IPS DF 6.9 (cell line): ENCODE results near the gene MLLT6.

Source experiments
- DNase-seq: peaks from one replicate; pipeline ENCODE4 v3.0.0-alpha.2; 2013; ENCODE audit warnings: low read depth, low spot score
- H3K27ac ChIP-seq: one replicate; pipeline ENCODE4 v1.5.1; 2013; ENCODE audit warnings: low read length, control low read depth
- H3K27me3 ChIP-seq: 2 replicates; pipeline ENCODE4 v1.6.1; 2013; ENCODE audit warnings: mild to moderate bottlenecking, low read length; ENCODE audit not compliant: control insufficient read depth, insufficient read depth
- H3K36me3 ChIP-seq: 2 replicates; pipeline ENCODE4 v1.6.1; 2013; ENCODE audit warnings: low read length; ENCODE audit not compliant: control insufficient read depth, insufficient read depth
- H3K4me1 ChIP-seq: 2 replicates; pipeline ENCODE4 v1.6.1; 2013; ENCODE audit warnings: low read length; ENCODE audit not compliant: control insufficient read depth, insufficient read depth
- H3K4me3 ChIP-seq: 2 replicates; pipeline ENCODE4 v1.5.1; 2013; ENCODE audit warnings: mild to moderate bottlenecking, low read length
- H3K9me3 ChIP-seq: 2 replicates; pipeline ENCODE4 v1.6.1; 2013; ENCODE audit warnings: low read length, inconsistent platforms; ENCODE audit not compliant: control insufficient read depth, insufficient read depth
- WGBS: extraction: QIAGEN DNeasy Blood & Tissue Kit; methylation state at CpG from one replicate; pipeline ENCODE4 v1.1.7; 2013; ENCODE audit warnings: mixed read lengths, missing lambda C conversion rate; ENCODE audit not compliant: insufficient read length, insufficient coverage; 5-methylcytosine and 5-hydroxymethylcytosine counted together

The MLLT6 gene

DNA sequence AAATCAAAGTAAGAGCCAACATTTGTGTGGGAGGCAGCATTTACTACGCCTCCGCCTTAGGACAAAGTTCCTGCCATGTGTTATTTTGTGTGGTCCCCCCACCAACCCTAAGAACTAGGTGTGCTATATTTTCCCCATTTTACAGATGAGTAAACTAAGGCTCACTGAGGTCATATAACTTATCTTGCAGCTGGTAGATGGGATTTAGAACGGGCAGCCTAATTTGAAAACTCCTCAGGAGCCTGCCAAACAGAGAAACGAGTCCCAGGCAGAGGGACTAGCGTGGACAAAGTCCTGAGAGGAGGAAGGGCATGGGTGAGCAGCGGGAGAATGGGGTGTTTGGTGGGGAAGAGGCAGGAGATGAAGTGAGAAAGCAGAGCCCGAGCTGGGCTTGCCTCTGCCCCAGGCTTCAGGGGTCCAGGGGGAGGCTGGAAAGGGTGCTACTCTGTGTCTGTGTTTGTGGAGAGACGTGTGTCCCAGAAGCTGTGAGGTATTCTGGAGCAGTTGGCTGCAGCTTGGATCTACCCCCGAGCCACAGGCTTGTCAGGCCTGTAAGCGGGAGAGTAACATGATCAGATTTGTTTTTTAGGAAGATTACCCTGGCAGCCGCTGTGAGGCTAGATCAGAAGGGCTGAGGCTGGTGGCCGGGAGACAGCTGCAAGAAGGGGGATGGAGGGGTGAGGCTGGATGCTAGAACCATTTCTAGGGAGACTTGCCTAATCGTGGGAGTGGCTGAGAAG, 5.0 kb downstream of the MLLT6 start:
- no peaks in the 10 kb centered on the region for H3K9me3 ChIP-seq
- no peaks in the 10 kb centered on the region for H3K36me3 ChIP-seq
- H3K4me1 ChIP-seq: peaks cover 16% of the 10 kb centered on the region
- H3K27me3 ChIP-seq: peaks cover 16% of the 10 kb centered on the region
- no peak overlapping the region for H3K27ac ChIP-seq
- no peak for DNase-seq
- no peak overlapping the region for H3K4me3 ChIP-seq
- no CpG with 5 or more reads among the region's 13 CpGs for WGBS

DNA sequence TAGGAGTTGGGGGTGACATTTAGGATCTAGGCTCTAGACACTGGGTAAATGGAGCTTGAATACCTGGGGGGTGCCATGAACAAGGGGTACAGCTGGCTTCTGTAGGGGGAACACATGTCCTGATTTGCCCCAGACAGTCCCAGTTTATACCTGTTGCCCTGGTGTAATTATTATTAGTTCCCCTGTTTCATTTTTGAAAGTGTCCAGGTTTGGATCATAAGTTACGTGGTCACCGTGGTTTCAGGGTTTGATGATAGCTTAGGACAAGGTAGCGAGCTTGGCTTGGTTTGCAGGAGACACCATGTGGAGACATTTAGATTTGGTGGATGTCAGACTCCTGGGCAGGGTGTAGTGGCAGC, 5.5 kb downstream of the MLLT6 start:
- peaks cover 21% of the 10 kb centered on the region for H3K4me1 ChIP-seq
- no peak for DNase-seq
- H3K36me3 ChIP-seq: no peaks in the 10 kb centered on the region
- no peaks in the 10 kb centered on the region for H3K9me3 ChIP-seq
- WGBS: no CpG with 5 or more reads among the region's 3 CpGs
- H3K4me3 ChIP-seq: no peak overlapping the region
- H3K27me3 ChIP-seq: peaks cover 16% of the 10 kb centered on the region
- H3K27ac ChIP-seq: no peak overlapping the region

DNA sequence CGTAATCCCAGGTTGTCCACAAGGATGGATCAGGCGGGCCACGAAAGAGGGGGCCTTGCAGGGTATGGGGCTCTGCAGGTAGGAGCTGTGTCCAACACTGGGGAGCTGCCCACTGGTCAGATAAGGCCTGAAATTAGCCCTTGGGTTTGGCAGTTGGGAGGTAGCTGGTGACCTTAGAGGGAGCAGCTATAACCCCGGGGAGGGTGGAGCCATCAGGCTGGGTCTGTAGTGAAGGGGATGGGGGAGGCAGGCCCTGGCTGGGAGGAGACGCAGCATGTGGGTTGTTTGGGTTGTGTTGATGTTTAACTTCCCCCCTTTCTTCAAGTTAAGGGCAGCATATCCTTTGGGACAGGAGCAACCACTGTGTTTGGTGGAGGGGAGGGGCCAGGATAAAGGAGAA, 5.9 kb downstream of the MLLT6 start:
- Histone ChIP-seq H3K4me3 (no peak overlapping the region), H3K9me3 (no peaks in the 10 kb centered on the region), H3K27me3 (peaks cover 16% of the 10 kb centered on the region), H3K4me1 (peaks cover 21% of the 10 kb centered on the region), H3K27ac (no peak overlapping the region), H3K36me3 (no peaks in the 10 kb centered on the region)
- WGBS: no CpG with 5 or more reads among the region's 5 CpGs
- DNase-seq: no peak

DNA sequence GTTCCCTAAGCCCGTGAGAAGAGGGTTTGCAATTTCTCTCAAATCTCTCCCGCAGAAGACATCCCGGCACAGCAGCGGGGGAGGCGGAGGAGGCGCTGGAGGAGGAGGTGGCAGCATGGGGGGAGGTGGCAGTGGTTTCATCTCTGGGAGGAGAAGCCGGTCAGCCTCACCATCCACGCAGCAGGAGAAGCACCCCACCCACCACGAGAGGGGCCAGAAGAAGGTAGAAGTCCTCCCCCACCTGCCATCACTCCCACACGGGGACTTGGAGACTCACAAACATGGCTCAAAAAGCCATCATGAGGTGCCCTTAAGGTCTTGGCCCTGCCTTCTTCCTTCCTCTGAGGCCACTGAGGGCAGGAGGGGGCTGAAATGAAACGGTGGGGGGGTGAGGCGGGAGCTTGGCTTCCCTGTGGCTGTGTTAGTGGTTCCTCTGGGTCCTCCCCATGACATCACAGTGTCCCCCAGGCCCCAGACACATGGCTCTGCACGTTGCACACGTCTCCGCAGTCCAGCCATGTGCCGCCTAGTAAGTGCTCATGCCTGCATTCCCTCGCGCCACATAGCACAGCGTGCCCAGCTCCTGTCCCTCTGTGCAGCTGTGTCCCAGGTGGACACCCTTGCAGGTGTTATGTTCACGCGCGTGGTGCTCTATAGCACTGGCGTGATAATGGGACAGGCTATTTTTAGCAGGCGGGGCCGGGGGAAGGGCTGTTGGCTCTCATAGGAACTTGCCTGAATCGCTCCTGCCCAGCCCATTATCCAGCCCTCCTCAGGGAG, 6.9 kb downstream of the MLLT6 start:
- no CpG with 5 or more reads among the region's 26 CpGs for WGBS
- peaks cover 19% of the 10 kb centered on the region for H3K4me1 ChIP-seq
- H3K9me3 ChIP-seq: no peaks in the 10 kb centered on the region
- H3K27ac ChIP-seq: no peak overlapping the region
- DNase-seq: no peak
- H3K27me3 ChIP-seq: peaks cover 8% of the 10 kb centered on the region; the same call in 1 of the 2 replicates
- no peak overlapping the region for H3K4me3 ChIP-seq
- no peaks in the 10 kb centered on the region for H3K36me3 ChIP-seq

DNA sequence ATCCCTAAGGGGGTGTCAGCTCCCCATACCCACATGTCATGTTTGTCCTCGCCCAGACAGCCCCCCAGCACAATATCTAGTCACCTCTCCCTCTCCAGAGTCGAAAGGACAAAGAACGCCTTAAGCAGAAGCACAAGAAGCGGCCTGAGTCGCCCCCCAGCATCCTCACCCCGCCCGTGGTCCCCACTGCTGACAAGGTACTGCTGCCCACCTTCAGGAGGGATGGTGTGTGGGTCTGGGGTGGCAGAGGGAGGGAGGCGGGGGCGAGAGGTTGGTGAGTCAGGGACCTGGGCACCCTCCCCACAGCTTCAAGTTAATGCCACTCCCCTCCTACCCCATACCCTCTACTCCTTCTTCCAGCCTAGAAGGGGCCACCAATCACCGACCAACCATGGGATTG, 7.5 kb downstream of the MLLT6 start:
- no peak for DNase-seq
- H3K4me3 ChIP-seq: no peak overlapping the region
- no peaks in the 10 kb centered on the region for H3K36me3 ChIP-seq
- peaks cover 14% of the 10 kb centered on the region for H3K4me1 ChIP-seq
- no peaks in the 10 kb centered on the region for H3K9me3 ChIP-seq
- no peak overlapping the region for H3K27ac ChIP-seq
- peaks cover 3% of the 10 kb centered on the region; the same call in 1 of the 2 replicates for H3K27me3 ChIP-seq
- no CpG with 5 or more reads among the region's 10 CpGs for WGBS

DNA sequence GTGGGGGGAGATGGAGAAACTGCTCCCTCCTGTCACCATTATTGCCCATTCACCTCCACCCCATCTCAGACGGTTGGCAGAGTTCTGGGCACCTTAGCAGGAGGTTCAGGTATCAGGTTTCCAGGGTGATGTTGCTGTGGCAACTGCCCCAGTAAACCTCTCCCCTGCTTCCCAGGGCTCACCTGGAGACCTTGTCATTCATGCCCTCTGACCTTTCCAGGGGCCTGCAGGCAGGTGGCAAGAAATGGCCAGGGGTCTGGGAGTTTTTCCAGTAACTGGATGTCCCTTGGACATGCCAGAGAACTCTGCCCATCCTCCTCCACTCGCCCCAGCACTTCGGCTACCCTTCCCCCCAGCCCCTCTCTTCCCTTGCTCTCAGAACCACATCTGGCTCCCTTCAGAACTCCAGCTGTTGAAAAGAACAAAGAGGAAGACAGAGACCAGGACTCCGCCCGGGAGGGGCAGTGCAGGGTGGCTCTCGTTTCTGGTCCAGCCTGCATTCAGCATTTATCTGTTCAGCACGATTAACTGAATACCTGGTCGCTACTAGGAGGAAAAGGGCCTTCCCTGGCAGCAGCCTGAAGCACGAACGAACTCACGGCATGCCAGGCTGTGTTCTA, 8.5 kb downstream of the MLLT6 start:
- H3K9me3 ChIP-seq: no peaks in the 10 kb centered on the region
- no peak overlapping the region for H3K27ac ChIP-seq
- H3K27me3 ChIP-seq: no peaks in the 10 kb centered on the region
- whole genome bisulfite sequencing: no CpG with 5 or more reads among the region's 11 CpGs
- H3K4me1 ChIP-seq: peaks cover 14% of the 10 kb centered on the region
- no peak overlapping the region for H3K4me3 ChIP-seq
- H3K36me3 ChIP-seq: no peaks in the 10 kb centered on the region
- no peak for DNase-seq

DNA sequence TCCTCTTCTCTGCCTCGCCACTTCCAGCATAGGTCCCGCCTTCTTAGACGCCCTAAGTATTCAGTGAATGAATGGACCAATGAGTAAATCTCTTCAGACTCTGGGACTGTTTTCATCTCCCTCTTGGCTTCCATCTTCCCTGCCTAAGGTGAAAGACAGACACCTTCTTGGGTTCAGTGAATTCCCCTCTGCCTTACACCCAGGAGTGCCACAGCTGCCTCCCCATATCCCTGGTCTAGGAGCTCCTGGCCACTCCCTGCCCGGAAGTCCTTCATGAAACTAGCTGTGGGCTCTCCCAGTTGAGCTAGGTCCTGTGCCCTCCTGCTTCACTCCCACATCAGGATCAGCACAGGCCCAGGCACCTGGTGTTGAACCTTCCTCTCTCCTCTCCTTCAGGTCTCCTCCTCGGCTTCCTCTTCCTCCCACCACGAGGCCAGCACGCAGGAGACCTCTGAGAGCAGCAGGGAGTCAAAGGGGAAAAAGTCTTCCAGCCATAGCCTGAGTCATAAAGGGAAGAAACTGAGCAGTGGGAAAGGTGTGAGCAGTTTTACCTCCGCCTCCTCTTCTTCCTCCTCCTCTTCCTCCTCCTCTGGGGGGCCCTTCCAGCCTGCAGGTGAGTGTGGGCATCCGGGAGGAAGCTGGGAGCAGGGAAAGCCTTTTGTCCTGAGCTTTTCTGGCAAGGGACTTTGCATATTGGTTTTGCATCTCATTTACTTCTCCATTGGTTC, 10.3 kb downstream of the MLLT6 start:
- Histone ChIP-seq H3K36me3 (no peaks in the 10 kb centered on the region), H3K9me3 (no peaks in the 10 kb centered on the region), H3K4me1 (peaks cover 19% of the 10 kb centered on the region), H3K27me3 (no peaks in the 10 kb centered on the region), H3K4me3 (no peak overlapping the region), H3K27ac (no peak overlapping the region)
- no peak for DNase-seq
- no CpG with 5 or more reads among the region's 9 CpGs for WGBS

DNA sequence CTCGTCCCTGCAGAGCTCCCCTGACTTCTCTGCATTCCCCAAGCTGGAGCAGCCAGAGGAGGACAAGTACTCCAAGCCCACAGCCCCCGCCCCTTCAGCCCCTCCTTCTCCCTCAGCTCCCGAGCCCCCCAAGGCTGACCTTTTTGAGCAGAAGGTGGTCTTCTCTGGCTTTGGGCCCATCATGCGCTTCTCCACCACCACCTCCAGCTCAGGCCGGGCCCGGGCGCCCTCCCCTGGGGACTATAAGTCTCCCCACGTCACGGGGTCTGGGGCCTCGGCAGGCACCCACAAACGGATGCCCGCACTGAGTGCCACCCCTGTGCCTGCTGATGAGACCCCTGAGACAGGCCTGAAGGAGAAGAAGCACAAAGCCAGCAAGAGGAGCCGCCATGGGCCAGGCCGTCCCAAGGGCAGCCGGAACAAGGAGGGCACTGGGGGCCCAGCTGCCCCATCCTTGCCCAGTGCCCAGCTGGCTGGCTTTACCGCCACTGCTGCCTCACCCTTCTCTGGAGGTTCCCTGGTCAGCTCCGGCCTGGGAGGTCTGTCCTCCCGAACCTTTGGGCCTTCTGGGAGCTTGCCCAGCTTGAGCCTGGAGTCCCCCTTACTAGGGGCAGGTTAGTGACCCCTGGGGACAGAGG, 11.4 kb downstream of the MLLT6 start:
- Histone ChIP-seq H3K36me3 (no peaks in the 10 kb centered on the region), H3K9me3 (no peaks in the 10 kb centered on the region), H3K4me1 (peaks cover 21% of the 10 kb centered on the region), H3K27me3 (peaks cover 2% of the 10 kb centered on the region; the same call in 1 of the 2 replicates), H3K4me3 (no peak overlapping the region), H3K27ac (no peak overlapping the region)
- DNase-seq: no peak
- no CpG with 5 or more reads among the region's 18 CpGs for WGBS

DNA sequence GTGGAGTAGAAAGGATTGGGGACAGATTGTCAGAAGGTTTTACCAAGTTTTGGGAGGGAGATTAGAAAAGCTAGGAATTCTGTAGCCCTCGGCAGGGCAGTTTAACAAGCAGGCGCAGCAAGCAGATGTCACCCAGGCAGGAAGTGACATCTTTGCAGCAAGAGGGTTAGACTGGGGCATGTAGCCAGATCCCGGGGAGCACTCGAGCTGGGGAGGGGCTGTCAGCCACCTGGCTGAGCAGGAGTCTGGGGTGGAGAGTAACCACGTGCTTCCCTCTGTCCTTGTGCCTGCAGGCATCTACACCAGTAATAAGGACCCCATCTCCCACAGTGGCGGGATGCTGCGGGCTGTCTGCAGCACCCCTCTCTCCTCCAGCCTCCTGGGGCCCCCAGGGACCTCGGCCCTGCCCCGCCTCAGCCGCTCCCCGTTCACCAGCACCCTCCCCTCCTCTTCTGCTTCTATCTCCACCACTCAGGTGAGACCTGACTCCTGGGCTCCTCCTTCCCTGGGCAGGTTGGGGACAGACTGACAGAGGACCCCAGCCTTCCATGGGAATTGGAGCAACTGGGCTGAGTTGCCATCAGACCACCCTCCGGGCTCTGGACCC, 12.2 kb downstream of the MLLT6 start:
- no peak for DNase-seq
- Histone ChIP-seq H3K27me3 (peaks cover 2% of the 10 kb centered on the region; the same call in 1 of the 2 replicates), H3K4me3 (no peak overlapping the region), H3K9me3 (no peaks in the 10 kb centered on the region), H3K4me1 (peaks cover 19% of the 10 kb centered on the region), H3K27ac (no peak overlapping the region), H3K36me3 (no peaks in the 10 kb centered on the region)
- WGBS: no CpG with 5 or more reads among the region's 12 CpGs
